DOHH2 (cell line): ENCODE data around the gene SLC25A51.
"Not testable (repeated sequence)": the region's sequence is repeated elsewhere in the genome, so short reads cannot be mapped to it uniquely, and the experiment has no call there.

Source experiments
- H3F3A ChIP-seq: fragments of 200-600 bp; sonication (generic), shearing (Covaris generic); 2 replicates; pipeline ENCODE4 v1.6.0; 2016; ENCODE audit warnings: antibody characterized with exemption, mild to moderate bottlenecking; ENCODE audit not compliant: control insufficient read depth, insufficient read depth
- H3K27ac ChIP-seq: fragments of 200-600 bp; sonication (generic); 2 replicates; pipeline ENCODE4 v1.5.1; 2014; ENCODE audit warnings: low read depth, mild to moderate bottlenecking, low read length, moderate library complexity
- H3K27me3 ChIP-seq: fragments of 200-600 bp; sonication (generic); 2 replicates; pipeline ENCODE4 v1.6.1; 2014; ENCODE audit warnings: mild to moderate bottlenecking, low read length, mixed read lengths; ENCODE audit not compliant: control insufficient read depth
- H3K36me3 ChIP-seq: fragments of 200-600 bp; sonication (generic); 2 replicates; pipeline ENCODE4 v1.6.1; 2014; ENCODE audit warnings: mild to moderate bottlenecking, low read length, moderate library complexity, mixed read lengths; ENCODE audit not compliant: control insufficient read depth
- H3K4me1 ChIP-seq: fragments of 200-600 bp; sonication (generic); 2 replicates; pipeline ENCODE4 v1.6.1; 2014; ENCODE audit warnings: mild to moderate bottlenecking, low read length, mixed read lengths; ENCODE audit not compliant: control insufficient read depth
- H3K4me2 ChIP-seq: fragments of 200-600 bp; sonication (generic); 2 replicates; pipeline ENCODE4 v1.6.0; 2014; ENCODE audit warnings: mild to moderate bottlenecking, low read length, moderate library complexity
- H3K4me3 ChIP-seq: fragments of 200-600 bp; sonication (generic); 2 replicates; pipeline ENCODE4 v1.5.1; 2014; ENCODE audit warnings: mild to moderate bottlenecking, low read length, mixed read lengths
- H3K79me2 ChIP-seq: fragments of 200-600 bp; sonication (generic); 2 replicates; pipeline ENCODE4 v1.6.1; 2014; ENCODE audit warnings: mild to moderate bottlenecking, low read length, mixed read lengths; ENCODE audit not compliant: control insufficient read depth
- H3K9me2 ChIP-seq: fragments of 200-600 bp; sonication (generic); replicated peaks from 2 replicates; pipeline ENCODE4 v1.6.1; 2014; ENCODE audit warnings: mild to moderate bottlenecking, low read length, mixed read lengths; ENCODE audit not compliant: control insufficient read depth
- H3K9me3 ChIP-seq: fragments of 200-600 bp; sonication (generic); 2 replicates; pipeline ENCODE4 v1.6.1; 2014; ENCODE audit warnings: antibody characterized with exemption, low read length, mixed read lengths; ENCODE audit not compliant: control insufficient read depth, insufficient read depth
- H4K20me1 ChIP-seq: fragments of 200-600 bp; sonication (generic); 2 replicates; pipeline ENCODE4 v1.6.0; 2014; ENCODE audit warnings: low read depth, mild to moderate bottlenecking, antibody characterized with exemption, low read length, moderate library complexity; ENCODE audit not compliant: control insufficient read depth, insufficient read depth
- EZH2phosphoT487 ChIP-seq: fragments of 200-600 bp; sonication (generic); IDR thresholded peaks from 2 replicates; pipeline ENCODE4 v1.6.1; 2017; ENCODE audit warnings: borderline replicate concordance, mild to moderate bottlenecking, antibody characterized with exemption, low read length, moderate library complexity, mixed read lengths
- TF ChIP-seq, protein P1 (sequence below): fragments of 200-600 bp; sonication (generic); IDR thresholded peaks from one replicate; pipeline ENCODE4 v1.5.1; 2014; ENCODE audit warnings: antibody characterized with exemption, mild to moderate bottlenecking, low read depth, low read length; ENCODE audit not compliant: poor library complexity, severe bottlenecking

Gene SLC25A51

DNA sequence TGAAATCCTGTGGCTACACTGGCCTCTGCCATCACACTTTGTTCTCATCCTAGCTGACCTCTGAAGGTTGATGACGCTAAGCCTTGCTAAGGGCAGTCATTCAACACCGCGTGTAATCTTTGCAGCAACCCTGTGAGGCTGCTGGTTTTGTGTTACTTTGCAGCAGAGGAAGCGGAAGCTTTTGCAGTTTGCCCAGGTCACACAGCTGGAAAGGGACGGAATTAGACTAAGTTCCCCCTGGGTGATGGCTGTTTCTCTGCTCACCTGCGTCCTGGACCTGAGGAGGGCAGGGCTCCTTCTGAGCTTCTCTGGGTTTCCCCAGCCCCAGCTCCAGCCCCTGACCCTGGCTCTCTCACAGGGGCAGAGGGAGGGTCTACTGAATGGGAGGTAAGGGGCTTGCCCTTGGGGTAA is 7.3 kb upstream of the SLC25A51 start:
- Histone ChIP-seq H3F3A (no peaks in the 10 kb centered on the region), H3K9me3 (no peaks in the 10 kb centered on the region), H3K4me3 (no peak overlapping the region; the same call in 1 of the 2 replicates), H3K36me3 (no peaks in the 10 kb centered on the region), H3K9me2 (no peaks in the 10 kb centered on the region), H3K27me3 (no peaks in the 10 kb centered on the region), H3K4me2 (peak overlapping the region; percentile 14; the same call in 1 of the 2 replicates), H3K27ac (no peak overlapping the region), H3K79me2 (no peaks in the 10 kb centered on the region), H4K20me1 (no peaks in the 10 kb centered on the region), H3K4me1 (no peaks in the 10 kb centered on the region)
- no peak for TF ChIP-seq EZH2phosphoT487
- TF ChIP-seq, protein P1, sequence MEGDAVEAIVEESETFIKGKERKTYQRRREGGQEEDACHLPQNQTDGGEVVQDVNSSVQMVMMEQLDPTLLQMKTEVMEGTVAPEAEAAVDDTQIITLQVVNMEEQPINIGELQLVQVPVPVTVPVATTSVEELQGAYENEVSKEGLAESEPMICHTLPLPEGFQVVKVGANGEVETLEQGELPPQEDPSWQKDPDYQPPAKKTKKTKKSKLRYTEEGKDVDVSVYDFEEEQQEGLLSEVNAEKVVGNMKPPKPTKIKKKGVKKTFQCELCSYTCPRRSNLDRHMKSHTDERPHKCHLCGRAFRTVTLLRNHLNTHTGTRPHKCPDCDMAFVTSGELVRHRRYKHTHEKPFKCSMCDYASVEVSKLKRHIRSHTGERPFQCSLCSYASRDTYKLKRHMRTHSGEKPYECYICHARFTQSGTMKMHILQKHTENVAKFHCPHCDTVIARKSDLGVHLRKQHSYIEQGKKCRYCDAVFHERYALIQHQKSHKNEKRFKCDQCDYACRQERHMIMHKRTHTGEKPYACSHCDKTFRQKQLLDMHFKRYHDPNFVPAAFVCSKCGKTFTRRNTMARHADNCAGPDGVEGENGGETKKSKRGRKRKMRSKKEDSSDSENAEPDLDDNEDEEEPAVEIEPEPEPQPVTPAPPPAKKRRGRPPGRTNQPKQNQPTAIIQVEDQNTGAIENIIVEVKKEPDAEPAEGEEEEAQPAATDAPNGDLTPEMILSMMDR, result no peak

DNA sequence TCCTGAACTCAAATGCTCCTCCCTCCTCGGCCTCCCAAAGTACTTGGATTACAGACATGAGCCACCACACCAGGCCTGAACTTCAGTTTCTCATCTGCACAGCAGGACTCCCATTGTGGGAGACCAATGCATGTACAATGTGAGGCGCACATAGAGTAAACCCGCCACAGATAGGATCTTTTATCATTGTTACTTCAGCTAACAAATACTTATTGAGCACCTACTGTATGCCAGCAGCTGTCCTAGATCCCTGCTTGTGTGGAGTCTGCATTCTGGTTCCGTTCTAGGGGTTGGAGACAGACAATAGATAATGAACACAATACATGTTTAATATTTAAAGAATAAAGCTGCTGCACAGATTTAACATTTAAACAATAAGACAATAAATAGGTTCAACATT is 6.3 kb upstream of the SLC25A51 start:
- no peaks in the 10 kb centered on the region for H3K27me3 ChIP-seq
- H3K36me3 ChIP-seq, result no peaks in the 10 kb centered on the region
- no peaks in the 10 kb centered on the region for H4K20me1 ChIP-seq
- H3K4me2 ChIP-seq, result no peak overlapping the region
- no peaks in the 10 kb centered on the region for H3F3A ChIP-seq
- H3K9me3 ChIP-seq, result no peaks in the 10 kb centered on the region
- no peak overlapping the region for H3K4me3 ChIP-seq
- H3K79me2 ChIP-seq, result no peaks in the 10 kb centered on the region
- H3K4me1 ChIP-seq, result no peaks in the 10 kb centered on the region
- no peak for TF ChIP-seq EZH2phosphoT487
- TF ChIP-seq, protein P1, result no peak
- no peaks in the 10 kb centered on the region for H3K9me2 ChIP-seq
- no peak overlapping the region for H3K27ac ChIP-seq

DNA sequence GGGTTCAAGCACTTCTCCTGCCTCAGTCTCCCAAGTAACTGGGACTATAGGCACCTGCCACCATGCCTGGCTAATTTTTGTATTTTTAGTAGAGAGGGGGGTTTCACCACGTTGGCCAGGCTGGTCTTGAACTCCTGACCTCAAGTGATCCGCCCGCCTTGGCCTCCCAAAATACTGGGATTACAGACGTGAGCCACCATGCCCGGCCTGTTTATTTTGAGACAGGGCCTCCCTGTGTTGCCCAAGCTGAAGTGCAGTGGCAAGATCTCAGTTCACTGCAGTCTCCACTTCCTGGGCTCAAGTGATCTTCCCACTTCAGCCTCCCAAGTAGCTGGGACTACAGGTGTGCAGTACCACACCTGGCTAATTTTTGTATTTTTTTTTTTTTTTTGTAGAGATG is 5.9 kb upstream of the SLC25A51 start:
- H4K20me1 ChIP-seq, H3F3A ChIP-seq, H3K4me3 ChIP-seq, H3K4me1 ChIP-seq, H3K4me2 ChIP-seq, H3K9me3 ChIP-seq, H3K27me3 ChIP-seq, H3K79me2 ChIP-seq, H3K9me2 ChIP-seq, H3K36me3 ChIP-seq, H3K27ac ChIP-seq: not testable (repeated sequence)

DNA sequence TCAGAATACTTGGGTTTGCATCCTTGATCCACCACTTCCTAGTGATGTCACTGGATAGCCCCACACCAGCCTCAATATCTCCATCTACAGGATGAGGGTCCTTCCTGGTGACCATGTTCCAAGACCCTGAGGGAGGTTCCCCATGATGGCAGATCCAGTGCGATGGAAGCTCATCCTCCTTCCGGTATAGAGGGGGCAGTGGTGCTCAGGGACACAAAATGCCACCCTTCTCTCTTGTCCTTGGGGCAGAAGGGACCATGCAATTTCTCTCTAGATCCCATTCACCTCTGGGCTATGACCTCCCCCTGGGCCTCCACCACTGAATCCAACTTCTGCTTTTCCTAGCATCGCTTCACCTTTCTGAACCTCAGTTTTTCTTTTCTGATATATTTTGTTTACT is 5.4 kb upstream of the SLC25A51 start:
- H3K4me2 ChIP-seq, result no peak overlapping the region
- no peak overlapping the region for H3K4me3 ChIP-seq
- no peak for TF ChIP-seq EZH2phosphoT487
- TF ChIP-seq, protein P1, result no peak
- no peak overlapping the region for H3K27ac ChIP-seq
- H3F3A ChIP-seq, result no peaks in the 10 kb centered on the region
- no peaks in the 10 kb centered on the region for H3K9me2 ChIP-seq
- H3K4me1 ChIP-seq, result peaks cover 6% of the 10 kb centered on the region; the same call in 1 of the 2 replicates
- H3K9me3 ChIP-seq, result no peaks in the 10 kb centered on the region
- H3K27me3 ChIP-seq, result no peaks in the 10 kb centered on the region
- no peaks in the 10 kb centered on the region for H4K20me1 ChIP-seq
- H3K36me3 ChIP-seq, result no peaks in the 10 kb centered on the region
- H3K79me2 ChIP-seq, result no peaks in the 10 kb centered on the region
